Activated T-cell treated with anti-CD3 and anti-CD28 coated beads, Interleukin-2, amount 50 U/mL, for 24 hours (primary cell): ENCODE data around the gene ACOX3.
"Not testable (repeated sequence)": the region's sequence is repeated elsewhere in the genome, so short reads cannot be mapped to it uniquely, and the experiment has no call there.

Experiments
- DNase-seq: peaks from one replicate; pipeline ENCODE4 v3.0.0-alpha.2; 2020
- H3K27ac Mint-ChIP-seq: 2 replicates; pipeline ENCODE4 v1.8.0; 2020; ENCODE audit warnings: mild to moderate bottlenecking, mixed read lengths
- H3K27me3 Mint-ChIP-seq: 2 replicates; pipeline ENCODE4 v1.8.0; 2020; ENCODE audit warnings: mixed read lengths
- H3K36me3 Mint-ChIP-seq: 2 replicates; pipeline ENCODE4 v1.8.0; 2020; ENCODE audit warnings: low read depth, mixed read lengths
- H3K4me1 Mint-ChIP-seq: 2 replicates; pipeline ENCODE4 v1.8.0; 2020; ENCODE audit warnings: low read depth, mixed read lengths
- H3K4me3 Mint-ChIP-seq: 2 replicates; pipeline ENCODE4 v1.8.0; 2020; ENCODE audit warnings: mild to moderate bottlenecking, moderate library complexity, mixed read lengths
- H3K9me3 Mint-ChIP-seq: 2 replicates; pipeline ENCODE4 v1.8.0; 2020; ENCODE audit warnings: mixed read lengths

ACOX3 gene

DNA sequence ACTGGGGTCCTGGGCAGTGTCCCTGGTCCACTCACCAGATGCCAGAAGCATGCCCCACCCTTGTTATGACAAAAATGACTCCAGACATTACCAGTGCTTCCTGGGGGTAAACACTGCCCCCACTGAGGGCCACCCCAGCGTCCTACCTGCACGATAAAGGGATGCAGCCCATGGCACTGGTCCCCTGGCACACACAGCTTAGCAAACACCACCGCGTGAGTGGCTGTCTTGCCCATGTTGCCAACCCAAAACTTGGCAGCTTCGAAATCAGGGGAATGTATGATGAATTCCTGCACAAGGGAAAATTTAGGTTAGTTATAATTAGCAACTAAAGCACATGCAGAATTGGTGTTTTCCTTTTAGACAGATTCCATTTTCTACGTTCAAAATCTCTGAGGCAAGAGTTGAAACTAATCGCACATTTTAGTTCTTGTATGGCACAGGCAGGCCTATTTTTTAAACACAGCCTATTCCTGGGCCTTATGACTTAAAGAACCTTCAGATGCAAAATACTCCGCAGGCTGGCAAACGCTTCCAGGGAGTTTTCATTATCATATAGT lies 30.4 kb downstream of the ACOX3 start:
- Mint-ChIP-seq H3K27ac (no peak overlapping the region), H3K4me1 (peaks cover 22% of the 10 kb centered on the region), H3K27me3 (no peaks in the 10 kb centered on the region), H3K9me3 (no peaks in the 10 kb centered on the region), H3K36me3 (peaks cover 85% of the 10 kb centered on the region), H3K4me3 (no peak overlapping the region)
- no peak for DNase-seq

DNA sequence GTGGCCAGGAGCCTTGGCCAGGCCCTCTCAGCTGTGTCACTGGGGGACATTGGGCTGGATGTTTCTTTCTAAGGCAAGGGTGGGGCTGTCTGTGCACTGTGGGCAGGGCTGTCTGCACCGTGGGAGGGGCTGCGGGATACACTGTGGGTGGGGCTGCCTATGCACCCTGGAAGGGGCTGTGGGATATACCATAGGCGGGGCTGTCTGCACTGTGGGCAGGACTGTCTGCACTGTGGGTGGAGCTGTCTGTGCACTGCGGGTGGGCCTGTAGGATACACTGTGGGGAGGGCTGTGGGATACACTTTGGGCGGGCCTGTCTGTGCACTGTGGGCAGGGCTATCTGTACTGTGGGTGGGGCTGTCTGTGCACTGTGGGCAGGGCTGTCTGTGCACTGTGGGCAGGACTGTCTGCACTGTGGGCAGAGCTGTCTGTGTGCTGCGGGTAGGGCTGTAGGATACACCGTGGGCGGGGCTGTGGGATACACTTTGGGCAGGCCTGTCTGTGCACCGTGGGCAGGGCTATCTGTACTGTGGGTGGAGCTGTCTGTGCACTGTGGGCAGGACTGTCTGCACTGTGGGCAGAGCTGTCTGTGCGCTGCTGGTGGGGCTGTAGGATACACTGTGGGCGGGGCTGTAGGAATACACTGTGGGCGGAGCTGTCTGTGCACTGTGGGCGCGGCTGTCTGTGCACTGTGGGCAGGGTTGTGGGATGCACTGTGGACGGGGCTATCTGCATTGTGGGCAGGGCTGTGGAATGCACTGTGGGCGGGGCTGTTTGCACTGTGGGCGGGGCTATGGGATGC lies 31.1 kb downstream of the ACOX3 start:
- peak; percentile 44 for DNase-seq
- H3K27ac Mint-ChIP-seq = no peak overlapping the region
- no peaks in the 10 kb centered on the region for H3K9me3 Mint-ChIP-seq
- peaks cover 85% of the 10 kb centered on the region for H3K36me3 Mint-ChIP-seq
- no peaks in the 10 kb centered on the region for H3K27me3 Mint-ChIP-seq
- H3K4me3 Mint-ChIP-seq = no peak overlapping the region
- peaks cover 16% of the 10 kb centered on the region for H3K4me1 Mint-ChIP-seq

DNA sequence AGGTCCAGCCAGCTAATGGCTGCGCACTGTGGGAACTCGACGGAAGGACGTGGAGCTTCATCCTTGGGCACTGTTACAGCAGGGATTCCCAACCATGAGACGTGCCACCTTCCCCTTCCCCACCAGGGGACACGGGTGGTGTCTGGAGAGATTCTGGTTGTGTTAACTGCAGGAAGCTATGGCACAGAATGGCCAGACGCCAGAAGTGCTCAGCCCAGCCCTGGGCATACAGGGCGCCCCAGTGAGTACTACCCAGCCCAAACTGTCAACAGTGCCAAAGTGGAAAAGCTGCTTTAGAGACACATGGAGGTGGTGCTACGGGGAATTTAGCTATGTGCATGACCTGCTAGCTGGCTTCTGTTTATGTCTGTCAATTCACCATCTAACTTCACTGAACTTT lies 32.8 kb downstream of the ACOX3 start:
- Mint-ChIP-seq H3K9me3 (no peaks in the 10 kb centered on the region), H3K4me1 (peaks cover 6% of the 10 kb centered on the region), H3K4me3 (no peak overlapping the region), H3K27ac (no peak overlapping the region), H3K36me3 (peaks cover 92% of the 10 kb centered on the region), H3K27me3 (no peaks in the 10 kb centered on the region)
- no peak for DNase-seq

DNA sequence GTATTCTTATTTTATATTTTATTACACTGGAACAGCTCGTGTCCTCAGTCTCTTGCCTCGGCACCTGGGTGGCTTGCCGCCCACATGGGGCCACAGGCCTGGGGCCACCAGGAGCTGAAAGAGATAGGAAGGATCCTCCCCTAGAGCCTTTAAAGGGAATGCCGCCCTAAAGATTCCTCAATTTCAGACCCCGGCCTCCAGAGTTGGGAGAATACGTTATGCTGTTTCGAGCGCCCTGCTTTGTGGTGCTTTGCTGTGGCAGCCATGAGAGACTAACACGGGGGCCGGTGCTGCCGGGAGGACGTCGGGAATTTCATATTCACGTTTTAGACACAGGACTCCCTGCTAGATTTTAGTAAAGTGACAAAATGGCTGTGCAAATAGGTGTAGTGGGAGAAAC lies 33.2 kb downstream of the ACOX3 start:
- DNase-seq = no peak
- Mint-ChIP-seq H3K27ac (no peak overlapping the region), H3K4me1 (peaks cover 6% of the 10 kb centered on the region), H3K36me3 (peaks cover 91% of the 10 kb centered on the region), H3K9me3 (no peaks in the 10 kb centered on the region), H3K27me3 (no peaks in the 10 kb centered on the region), H3K4me3 (no peak overlapping the region)

DNA sequence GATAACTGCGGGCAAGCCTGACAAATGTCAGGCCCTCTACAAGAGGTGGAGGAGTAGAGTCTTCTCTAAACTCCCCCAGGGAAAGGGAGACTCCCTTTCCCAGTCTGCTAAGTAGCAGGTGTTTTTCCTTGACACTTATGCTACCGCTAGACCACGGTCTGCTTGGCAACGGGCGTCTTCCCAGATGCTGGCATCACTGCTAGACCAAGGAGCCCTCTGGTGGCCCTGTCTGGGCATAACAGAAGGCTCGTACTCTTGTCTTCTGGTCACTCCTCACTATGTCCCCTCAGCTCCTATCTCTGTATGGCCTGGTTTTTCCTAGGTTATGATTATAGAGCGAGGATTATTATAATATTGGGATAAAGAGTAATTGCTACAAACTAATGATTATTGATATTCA lies 33.6 kb downstream of the ACOX3 start:
- H3K9me3 Mint-ChIP-seq, H3K27me3 Mint-ChIP-seq, H3K4me1 Mint-ChIP-seq, DNase-seq, H3K27ac Mint-ChIP-seq, H3K4me3 Mint-ChIP-seq: not testable (repeated sequence)
- H3K36me3 Mint-ChIP-seq = peaks cover 87% of the 10 kb centered on the region

DNA sequence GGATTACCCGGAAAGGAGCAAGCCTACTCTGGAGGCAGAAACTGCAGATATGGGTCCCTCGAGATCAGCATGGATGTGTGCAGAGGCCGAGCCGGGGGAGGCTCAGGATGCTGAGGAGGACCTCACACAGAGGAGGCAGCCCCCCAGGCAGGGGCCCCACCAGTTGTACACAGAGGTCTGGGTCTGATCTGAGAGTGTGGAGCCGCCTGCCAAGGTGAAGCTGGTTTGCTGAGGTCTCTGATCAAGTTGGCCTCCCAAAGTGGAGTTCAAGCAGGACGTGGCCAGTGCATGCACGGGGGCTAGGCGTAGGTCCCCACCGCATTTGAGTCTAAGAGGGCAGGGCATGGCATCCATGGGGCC lies 35.0 kb downstream of the ACOX3 start:
- peaks cover 78% of the 10 kb centered on the region for H3K36me3 Mint-ChIP-seq
- peaks cover 6% of the 10 kb centered on the region for H3K4me1 Mint-ChIP-seq
- no peaks in the 10 kb centered on the region for H3K9me3 Mint-ChIP-seq
- no peak overlapping the region for H3K4me3 Mint-ChIP-seq
- no peak for DNase-seq
- no peak overlapping the region for H3K27ac Mint-ChIP-seq
- H3K27me3 Mint-ChIP-seq = no peaks in the 10 kb centered on the region

DNA sequence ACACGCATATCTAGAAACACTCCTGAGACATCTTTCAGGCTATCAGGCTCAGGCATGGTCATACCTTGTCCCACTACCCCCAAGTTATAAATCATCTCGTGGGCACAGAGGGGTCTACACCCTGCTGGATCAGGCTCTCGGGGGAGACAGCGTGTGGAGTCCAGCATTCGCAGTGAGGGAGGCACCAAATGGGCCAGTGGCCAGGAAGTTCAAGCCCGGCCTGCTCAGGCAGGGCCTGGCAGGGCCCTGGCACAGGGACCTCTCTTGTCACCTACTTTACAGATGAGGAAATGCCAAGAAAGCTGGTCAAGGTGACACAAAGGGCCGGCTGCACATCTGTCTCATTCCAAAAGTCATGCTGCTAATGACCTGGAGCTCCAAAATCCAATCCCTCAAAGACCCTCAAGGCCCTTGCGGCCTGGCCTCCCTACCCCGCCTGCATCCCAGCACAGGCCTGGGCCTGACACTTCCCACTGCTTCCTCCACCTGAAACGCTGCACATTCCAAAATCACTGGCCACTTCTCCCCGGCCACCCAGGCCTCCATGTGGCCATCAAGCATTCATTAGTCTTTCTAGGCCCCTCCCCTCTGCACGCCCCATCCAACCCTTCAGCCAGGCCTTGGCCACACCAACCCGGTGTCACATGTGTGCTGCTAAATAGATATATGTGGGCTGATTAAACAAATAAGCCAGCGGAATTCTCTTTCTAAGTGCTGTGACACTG lies 35.6 kb downstream of the ACOX3 start:
- H3K27ac Mint-ChIP-seq = no peak overlapping the region
- no peaks in the 10 kb centered on the region for H3K27me3 Mint-ChIP-seq
- DNase-seq = no peak
- H3K9me3 Mint-ChIP-seq = no peaks in the 10 kb centered on the region
- peaks cover 74% of the 10 kb centered on the region for H3K36me3 Mint-ChIP-seq
- peaks cover 6% of the 10 kb centered on the region for H3K4me1 Mint-ChIP-seq
- no peak overlapping the region for H3K4me3 Mint-ChIP-seq

DNA sequence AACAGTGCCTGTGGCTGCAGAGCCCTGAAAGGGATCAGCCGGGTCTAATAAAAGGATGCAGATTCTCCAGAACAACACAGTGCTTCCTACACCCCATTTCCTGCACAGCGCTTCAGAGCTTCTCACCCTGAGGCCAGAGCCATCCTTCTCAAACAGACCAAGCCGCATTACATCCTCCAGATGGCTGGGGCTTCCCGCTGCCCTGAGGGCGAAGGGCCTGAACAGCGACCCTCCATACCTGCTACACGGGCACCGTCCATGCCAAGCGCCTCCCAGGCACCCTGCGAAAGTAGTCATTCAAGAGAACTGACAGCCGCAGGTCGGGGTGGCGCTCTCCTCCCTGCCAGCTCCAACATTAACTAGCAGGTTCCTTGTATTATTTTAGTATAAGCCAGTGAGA lies 36.5 kb downstream of the ACOX3 start:
- H3K4me1 Mint-ChIP-seq = no peaks in the 10 kb centered on the region
- H3K4me3 Mint-ChIP-seq = no peak overlapping the region
- no peak overlapping the region for H3K27ac Mint-ChIP-seq
- H3K36me3 Mint-ChIP-seq = peaks cover 71% of the 10 kb centered on the region
- H3K9me3 Mint-ChIP-seq = no peaks in the 10 kb centered on the region
- DNase-seq = no peak
- no peaks in the 10 kb centered on the region for H3K27me3 Mint-ChIP-seq

DNA sequence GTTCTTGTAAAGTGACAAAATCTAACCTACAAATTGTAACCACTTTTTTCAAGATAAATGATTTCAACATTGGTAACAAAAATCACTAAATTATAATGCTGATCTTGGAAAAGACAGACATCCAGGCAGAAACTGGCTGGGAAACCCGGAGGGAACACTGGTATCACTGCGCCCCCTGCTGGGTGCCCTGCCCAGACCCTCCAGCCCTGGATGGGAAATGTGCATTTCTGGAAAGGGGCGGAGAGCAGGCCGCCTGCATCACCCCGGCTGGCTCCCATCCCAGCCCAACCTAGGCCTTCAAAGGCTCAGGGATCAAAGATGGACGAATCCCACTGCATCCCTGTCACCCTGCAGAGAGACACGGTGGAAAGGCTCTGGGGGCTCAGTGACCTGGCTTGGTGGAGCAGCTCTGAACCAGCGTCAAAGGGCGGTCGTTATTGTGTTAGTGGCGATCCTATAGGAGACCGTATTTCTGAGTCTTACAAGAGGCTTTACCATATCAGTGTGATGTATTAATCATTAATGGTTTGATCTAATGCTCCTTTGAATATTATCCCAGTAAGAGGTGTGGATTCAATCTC lies 37.3 kb downstream of the ACOX3 start:
- H3K27ac Mint-ChIP-seq = no peak overlapping the region
- no peak overlapping the region for H3K4me3 Mint-ChIP-seq
- no peaks in the 10 kb centered on the region for H3K27me3 Mint-ChIP-seq
- no peaks in the 10 kb centered on the region for H3K4me1 Mint-ChIP-seq
- H3K36me3 Mint-ChIP-seq = peaks cover 72% of the 10 kb centered on the region
- no peaks in the 10 kb centered on the region for H3K9me3 Mint-ChIP-seq
- DNase-seq = peak; percentile 71

DNA sequence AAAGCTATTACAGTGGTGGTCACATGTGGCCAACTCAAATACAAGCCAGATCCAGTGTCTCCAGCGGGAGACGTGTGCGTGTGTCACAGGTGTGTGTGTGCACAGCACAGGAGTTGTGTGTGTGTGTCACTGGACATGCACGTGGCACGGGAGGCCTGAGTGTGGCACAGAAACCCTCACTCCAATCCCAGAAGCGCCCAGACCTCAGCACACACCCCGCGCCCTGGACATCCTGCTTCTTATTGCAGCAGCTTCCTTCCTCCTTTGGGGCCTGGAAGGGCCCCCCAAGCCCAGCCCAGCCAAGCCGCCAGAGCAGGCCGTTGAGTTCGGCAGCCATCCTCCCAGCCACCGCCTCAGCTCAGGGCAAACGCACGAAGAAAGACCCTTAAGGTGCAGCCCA lies 37.9 kb downstream of the ACOX3 start:
- DNase-seq = no peak
- Mint-ChIP-seq H3K27ac (no peak overlapping the region), H3K9me3 (no peaks in the 10 kb centered on the region), H3K36me3 (peaks cover 69% of the 10 kb centered on the region), H3K4me3 (no peak overlapping the region), H3K27me3 (no peaks in the 10 kb centered on the region), H3K4me1 (no peaks in the 10 kb centered on the region)

DNA sequence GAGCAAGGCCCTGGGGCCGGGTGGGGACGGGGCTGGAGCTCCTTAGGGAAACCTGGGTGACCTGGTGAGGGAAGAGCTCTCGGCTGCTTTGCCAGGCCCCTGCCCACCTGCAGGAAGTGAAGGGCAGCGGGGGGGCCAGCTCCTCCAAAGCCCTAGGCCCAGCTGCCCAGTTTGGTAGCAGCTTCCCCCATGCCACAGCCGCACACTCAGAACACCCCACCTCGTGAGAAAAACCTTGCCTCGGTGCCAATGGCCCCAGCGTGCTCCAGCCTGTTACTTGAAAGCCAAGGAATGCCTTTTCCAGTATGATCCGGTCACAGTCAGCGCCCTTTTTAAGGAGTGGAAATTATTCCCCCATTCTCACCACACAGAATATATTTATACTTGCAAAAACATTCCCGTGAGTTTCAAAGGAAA lies 38.3 kb downstream of the ACOX3 start:
- H3K36me3 Mint-ChIP-seq = peaks cover 69% of the 10 kb centered on the region
- no peaks in the 10 kb centered on the region for H3K4me1 Mint-ChIP-seq
- no peak overlapping the region for H3K4me3 Mint-ChIP-seq
- DNase-seq = no peak
- no peak overlapping the region for H3K27ac Mint-ChIP-seq
- H3K9me3 Mint-ChIP-seq = no peaks in the 10 kb centered on the region
- H3K27me3 Mint-ChIP-seq = no peaks in the 10 kb centered on the region

DNA sequence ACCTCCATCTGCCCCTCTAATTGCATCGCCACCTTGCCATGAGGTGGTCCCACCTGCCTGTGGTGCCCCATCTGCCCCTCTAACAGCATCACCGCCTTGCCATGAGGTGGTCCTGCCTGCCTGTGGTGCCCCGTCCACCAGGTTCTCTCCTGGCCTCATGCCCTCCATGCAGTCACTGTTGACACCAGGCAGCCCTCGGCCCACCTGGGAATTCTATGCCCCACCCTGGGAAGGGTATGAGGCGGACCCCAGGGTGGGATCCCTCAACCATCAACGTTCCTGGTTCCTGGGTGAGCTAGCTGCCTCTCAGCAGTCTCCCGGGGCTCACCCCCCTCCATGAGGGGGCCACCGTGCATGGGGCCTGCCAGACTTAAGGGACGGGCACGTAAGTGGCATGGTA lies 38.9 kb downstream of the ACOX3 start:
- no peak overlapping the region for H3K27ac Mint-ChIP-seq
- no peak overlapping the region for H3K4me3 Mint-ChIP-seq
- no peaks in the 10 kb centered on the region for H3K4me1 Mint-ChIP-seq
- no peaks in the 10 kb centered on the region for H3K9me3 Mint-ChIP-seq
- no peaks in the 10 kb centered on the region for H3K27me3 Mint-ChIP-seq
- H3K36me3 Mint-ChIP-seq = peaks cover 71% of the 10 kb centered on the region
- DNase-seq = no peak

DNA sequence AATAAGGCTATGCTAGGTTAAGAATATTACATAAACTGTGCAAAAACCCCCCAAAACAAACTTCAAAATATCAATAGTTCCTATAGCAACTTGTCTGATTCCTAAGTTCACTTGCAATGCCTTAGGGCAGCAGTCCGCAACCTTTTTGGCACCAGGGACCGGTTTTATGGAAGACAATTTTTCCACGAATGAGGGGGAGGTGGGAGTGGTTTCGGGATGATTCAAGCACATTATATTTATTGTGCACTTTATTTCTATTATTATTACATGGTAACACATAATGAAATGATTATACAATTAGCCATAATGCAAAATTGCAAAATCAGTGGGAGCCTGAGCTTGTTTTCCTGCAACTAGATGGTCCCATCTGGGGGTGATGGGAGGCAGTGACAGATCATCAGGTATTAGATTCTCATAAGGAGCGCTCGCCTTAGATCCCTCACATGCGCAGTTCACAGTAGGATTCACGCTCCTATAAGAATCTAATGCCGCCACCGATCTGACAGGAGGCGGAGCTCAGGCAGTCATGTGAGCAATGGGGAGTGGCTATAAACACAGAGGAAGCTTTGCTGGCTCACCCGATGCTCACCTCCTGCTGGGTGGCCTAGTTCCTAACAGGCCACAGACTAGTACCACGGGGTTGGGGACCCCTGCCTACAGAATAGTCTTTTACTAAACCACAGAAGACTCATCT lies 39.7 kb downstream of the ACOX3 start:
- Mint-ChIP-seq H3K4me1 (no peaks in the 10 kb centered on the region), H3K9me3 (no peaks in the 10 kb centered on the region), H3K4me3 (no peak overlapping the region), H3K27me3 (no peaks in the 10 kb centered on the region), H3K27ac (peak overlapping the region; percentile 41), H3K36me3 (peaks cover 69% of the 10 kb centered on the region)
- no peak for DNase-seq

DNA sequence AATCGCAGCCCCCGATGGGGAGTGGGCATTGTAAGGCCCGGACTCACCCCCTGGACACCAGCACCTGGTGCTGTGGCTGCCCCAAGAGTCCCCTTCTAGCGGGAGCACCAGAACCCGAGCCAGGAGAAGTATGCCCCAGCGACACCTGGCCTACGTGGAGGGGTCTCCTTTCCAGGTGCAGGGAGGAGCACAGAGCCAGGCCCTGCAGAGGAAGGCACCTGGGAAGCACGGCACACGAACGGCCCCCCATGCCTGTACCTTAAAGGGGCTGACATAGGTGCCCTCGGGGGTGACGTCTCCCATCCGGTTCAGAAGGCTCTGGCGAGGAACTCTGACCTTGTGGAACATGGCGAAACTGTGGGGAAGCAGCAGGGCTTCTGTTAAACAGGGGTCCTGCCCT lies 41.2 kb downstream of the ACOX3 start:
- no peaks in the 10 kb centered on the region for H3K9me3 Mint-ChIP-seq
- H3K27ac Mint-ChIP-seq = no peak overlapping the region
- no peak overlapping the region for H3K4me3 Mint-ChIP-seq
- no peaks in the 10 kb centered on the region for H3K27me3 Mint-ChIP-seq
- no peak for DNase-seq
- H3K36me3 Mint-ChIP-seq = peaks cover 66% of the 10 kb centered on the region
- H3K4me1 Mint-ChIP-seq = no peaks in the 10 kb centered on the region
